Transverse colon (tissue), 3 donors: ENCODE results near the gene DEFB108B.
"Not testable (repeated sequence)": the region's sequence is repeated elsewhere in the genome, so short reads cannot be mapped to it uniquely, and the experiment has no call there.

Experiments
- CTCF ChIP-seq, 5 experiments: fragments of 200-600 bp in 3 of 5; fragments of 450-650 bp in 2 of 5; sonication (generic) in 3 of 5; IDR thresholded peaks; 1 replicate in 2 of 5; 2 replicates in 3 of 5; pipeline ENCODE4 v1.5.1; 2016 to 2017; ENCODE audit warnings: antibody characterized with exemption in 5 of 5, inconsistent platforms in 3 of 5, mild to moderate bottlenecking in 2 of 5, moderate library complexity in 1 of 5
- POLR2A ChIP-seq: fragments of 450-650 bp; IDR thresholded peaks from one replicate; pipeline ENCODE4 v1.6.1; 2016; ENCODE audit warnings: antibody characterized with exemption, mild to moderate bottlenecking, moderate library complexity

GRCh38 chr11:71829247-71829646, 3.8 kb upstream of the DEFB108B start:
- TF ChIP-seq CTCF (IDR thresholded peaks at IDR 0.05); POLR2A: not testable (repeated sequence)
